HG02623 (cell line): ENCODE measurements around the gene TMEM204.

Source experiments
- ATAC-seq: cut with Tn5 transposase; IDR thresholded peaks from one replicate; pipeline ENCODE4 v1.9.1; 2021; ENCODE audit warnings: moderate library complexity; ENCODE audit not compliant: unreplicated experiment

TMEM204 gene

DNA sequence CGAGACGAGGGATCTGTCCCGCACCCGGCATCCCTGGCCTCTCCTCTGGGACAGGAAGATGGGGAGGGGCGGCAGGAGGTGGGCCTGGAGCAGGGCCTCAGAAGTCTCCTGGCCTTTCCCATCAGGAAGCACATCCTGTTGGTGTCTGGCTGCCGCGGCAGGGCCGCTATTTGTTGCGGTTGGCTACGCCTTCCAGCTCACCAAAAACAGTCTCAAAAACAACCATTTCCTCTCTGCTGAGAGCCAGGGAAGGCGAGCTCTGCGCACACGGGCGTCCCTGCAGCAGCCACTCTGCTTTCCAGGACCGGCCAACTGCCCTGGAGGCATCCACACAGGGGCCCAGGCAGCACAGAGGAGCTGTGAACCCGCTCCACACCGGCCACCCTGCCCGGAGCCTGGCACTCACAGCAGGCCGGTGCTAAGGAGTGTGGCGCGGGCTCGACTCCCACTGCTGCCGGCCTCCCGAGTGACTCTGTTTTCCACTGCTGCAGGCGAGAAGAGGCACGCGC, at the start of gene TMEM204:
Gene TMEM204 (plus strand): TSS at position 224 of the 509 bp plus-strand sequence. CDS start 610 bp downstream, outside the sequence.
- ATAC-seq: no peak

GRCh38 chr16:1485847-1486496, 47.5 kb upstream of the TMEM204 start:
- ATAC-seq: no peak

DNA sequence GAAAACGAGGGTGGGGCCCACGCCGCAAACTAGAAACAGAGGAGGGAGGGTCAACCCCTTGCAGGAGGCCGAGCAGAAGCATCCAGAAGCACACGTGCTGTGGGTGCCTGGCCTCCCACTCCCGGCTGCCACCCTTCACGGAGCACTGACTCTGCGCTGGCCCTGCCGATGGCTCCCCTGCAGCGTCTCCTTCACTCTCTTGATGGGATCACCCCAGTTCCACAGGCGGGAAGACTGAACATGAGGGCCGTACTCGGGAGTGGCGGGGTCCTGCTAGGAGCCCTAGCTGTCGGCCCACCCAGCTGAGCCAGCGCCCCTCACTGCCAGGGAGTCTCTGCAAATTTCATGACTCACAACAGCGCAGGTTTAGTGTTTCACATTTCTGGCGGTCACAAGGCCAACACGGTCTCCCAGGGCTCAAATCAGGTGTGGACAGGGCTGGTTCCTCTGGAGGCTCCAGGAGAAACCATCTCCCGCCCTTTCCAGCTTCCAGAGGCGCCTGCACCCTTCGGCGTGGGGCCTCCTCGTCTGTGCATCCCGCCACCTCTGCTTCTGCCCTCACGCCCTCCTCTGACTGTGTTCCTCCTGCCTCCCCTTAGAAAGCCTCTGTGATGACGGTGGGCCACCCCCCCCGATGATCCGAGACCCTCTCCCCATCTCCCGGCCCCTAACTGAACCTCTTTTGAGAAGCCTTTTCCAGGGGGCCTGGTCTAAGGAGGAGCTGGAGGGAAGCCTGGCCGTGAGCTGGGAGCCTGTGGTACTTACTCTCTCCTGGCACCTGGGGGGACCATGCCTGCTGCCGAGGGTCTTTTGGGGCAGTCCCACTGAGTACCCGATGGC, 46.7 kb upstream of the TMEM204 start:
- no peak for ATAC-seq

GRCh38 chr16:1487395-1488053, 45.9 kb upstream of the TMEM204 start:
- ATAC-seq: no peak

- ATAC-seq: no peak
These were observed 45.3 kb upstream of the TMEM204 start for GRCh38 chr16:1488054-1488601.

DNA sequence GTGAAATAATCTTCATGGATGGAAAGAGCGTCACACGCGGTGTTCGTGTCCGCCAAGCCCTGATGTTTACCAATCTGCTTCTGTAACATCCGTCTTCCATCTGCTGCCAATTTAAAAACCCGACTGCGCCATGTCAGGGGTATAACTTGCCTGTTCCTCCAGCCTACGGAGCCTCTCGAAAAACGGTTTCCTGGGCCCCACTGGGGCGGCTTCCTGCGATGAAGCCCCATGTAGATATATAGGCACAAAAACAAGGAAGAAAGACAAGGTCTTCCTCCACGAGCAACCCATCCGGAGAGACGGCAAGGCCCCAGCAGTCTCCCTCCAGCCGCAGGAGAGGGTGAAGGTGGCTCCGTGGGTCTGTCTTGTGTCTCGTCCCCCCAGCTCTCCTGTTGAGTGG, 44.8 kb upstream of the TMEM204 start, which contains the start of gene PTX4:
Gene PTX4 (minus strand): TSS at position 326 of the 400 bp plus-strand sequence. CDS start 35 bp downstream, at position 291.
- no peak for ATAC-seq

- no peak for ATAC-seq
These were observed 44.4 kb upstream of the TMEM204 start for GRCh38 chr16:1489077-1489476.

DNA sequence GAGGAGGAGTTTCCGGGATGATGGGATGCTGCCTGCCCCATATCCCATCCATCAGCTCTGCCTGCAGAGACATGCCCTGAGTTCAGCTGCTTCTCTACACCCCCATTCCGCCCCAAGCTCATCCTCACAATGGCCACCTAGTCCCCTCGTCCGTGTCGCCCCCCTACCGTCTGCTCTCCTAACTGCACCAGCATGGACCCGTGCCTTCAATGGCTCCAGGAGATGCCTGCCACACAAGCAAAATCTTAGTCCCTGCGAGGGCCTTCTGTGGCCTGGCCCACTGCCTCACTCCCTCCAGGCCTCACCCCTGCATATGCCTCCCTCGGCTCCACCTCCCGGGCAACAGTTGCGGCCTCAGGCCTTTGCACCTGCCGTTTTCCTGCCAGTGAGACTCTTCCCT, 42.1 kb upstream of the TMEM204 start:
- no peak for ATAC-seq

DNA sequence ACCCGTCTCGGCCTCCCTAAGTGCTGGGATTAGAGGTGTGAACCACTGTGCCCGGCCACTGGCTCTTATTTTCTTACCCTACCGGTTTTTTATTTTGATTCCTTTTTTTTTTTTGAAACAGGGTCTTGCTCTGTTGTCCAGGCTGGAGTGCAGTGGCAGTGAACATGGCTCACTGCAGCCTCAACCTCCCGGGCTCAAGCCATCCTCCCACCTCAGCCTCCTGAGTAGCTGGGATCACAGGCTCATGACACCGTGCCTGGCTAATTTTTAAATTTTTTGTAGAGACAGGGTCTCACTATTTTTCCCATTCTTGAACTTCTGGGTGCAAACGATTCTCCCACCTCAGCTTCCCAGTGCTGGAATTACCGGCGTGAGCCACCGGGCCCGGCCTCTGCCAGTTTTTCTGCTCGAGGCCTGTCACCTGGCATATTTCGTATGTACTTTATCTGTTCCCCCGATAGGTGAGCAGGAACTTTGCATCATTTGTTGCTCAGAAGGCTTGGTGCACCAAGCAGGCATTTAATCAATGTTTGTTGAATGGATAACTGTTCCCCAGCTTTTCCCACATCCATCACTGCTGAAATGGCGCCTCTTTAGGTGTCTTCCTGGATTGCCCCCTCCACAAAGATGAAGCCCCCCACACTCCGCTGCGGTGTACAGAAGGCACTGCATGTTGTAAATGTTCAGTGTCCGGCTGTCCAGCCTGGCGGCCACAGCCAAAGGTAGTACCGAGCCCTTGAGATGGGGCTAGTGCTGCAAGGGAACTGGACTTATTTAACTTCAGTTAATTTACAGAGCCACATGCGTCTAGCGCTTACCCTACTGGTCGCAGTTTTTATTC, 41.2 kb upstream of the TMEM204 start:
- no peak for ATAC-seq

DNA sequence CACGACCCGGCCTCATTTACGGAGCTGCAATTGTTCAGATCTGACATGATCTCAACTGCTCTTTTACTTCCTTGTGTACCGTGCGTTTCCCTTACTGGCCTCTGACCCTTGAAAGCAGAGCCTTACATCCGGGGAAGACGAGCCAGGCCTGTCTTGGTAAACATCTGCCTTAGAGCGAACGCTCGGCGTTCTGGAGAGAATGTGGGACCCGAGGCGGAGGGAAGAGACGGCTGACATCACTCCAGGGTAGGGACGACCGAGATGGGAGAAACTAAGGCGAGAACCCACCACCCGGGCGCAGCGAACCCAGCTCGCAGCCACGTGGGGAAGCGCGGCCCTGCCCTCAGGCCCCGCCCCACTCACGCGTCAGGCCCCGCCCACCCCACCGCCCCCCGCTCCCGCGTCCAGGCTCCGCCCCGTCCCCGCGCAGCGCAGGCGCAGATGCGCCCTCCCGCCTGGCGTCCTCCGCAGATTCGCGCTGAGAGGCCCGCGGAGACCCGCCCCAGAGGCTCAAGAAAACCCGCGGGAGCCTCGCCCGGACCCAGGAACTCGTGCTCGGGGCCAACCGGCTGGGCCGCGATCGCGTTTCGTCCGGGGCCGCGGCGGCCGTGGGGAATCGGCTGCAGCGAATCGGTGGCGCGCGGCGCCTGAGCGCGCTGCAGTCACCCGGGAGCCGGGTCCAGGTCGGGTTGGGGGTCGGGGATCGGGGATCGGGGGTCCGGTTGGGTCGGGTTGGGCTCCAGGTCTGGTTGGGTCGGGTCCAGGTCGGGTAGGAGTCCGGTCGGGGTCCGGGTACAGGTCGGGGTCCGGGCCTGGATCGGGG, 40.3 kb upstream of the TMEM204 start, which contains the start of gene TELO2:
Gene TELO2 (plus strand): TSS at position 438 of the 823 bp plus-strand sequence. CDS start 922 bp downstream, outside the sequence.
- peak; percentile 62 for ATAC-seq

- ATAC-seq: no peak
These were observed 39.7 kb upstream of the TMEM204 start for GRCh38 chr16:1493746-1494094.

GRCh38 chr16:1494129-1494640, 39.3 kb upstream of the TMEM204 start:
- ATAC-seq: no peak

- ATAC-seq: no peak
These were observed 38.8 kb upstream of the TMEM204 start for GRCh38 chr16:1494711-1495110.

DNA sequence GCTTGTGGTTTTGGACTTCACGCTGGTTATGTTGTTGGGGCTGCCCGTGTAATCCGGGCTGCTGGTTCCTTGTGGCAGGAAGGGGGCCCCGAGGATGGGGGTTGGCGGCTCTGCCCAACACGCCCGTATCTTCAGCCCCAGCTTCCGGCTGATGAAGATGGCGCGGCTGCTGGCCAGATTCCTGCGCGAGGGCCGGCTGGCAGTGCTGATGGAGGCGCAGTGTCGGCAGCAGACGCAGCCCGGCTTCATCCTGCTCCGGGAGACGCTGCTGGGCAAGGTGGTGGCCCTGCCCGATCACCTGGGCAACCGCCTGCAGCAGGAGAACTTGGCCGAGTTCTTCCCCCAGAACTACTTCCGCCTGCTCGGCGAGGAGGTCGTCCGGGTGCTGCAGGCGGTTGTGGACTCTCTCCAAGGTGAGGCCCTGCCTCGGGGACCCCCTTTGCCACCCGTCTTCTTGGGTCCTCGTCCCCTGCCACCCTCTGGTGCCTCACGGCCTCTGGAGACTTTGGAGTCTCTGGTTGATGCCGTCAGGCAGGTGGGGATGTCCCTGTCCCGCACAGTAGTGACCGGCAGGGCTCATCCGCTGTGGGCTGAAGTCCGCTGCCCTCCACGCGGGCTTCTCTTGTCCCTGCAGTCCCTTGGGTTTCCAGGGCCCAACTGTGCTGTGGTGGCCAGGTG, 38.1 kb upstream of the TMEM204 start:
- ATAC-seq: no peak

DNA sequence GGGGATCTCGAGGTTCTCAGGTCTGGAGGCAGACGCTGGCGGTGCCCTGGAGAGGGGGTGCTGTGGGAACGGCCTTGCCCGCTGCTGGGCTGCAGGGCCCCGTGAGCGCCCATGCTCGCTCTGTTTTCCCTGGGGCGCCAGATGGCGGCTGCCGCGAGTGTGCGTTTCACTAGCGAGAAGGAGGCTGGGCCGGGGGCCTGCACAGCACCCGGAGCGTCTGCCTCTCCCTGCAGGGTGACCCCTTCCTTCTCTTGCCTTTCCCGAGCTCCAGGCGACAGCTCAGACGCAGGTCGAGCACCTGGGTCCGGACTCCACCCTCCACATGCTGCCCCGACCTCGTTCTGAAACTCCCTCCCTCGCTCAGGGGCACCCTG, 37.6 kb upstream of the TMEM204 start:
- ATAC-seq: no peak

DNA sequence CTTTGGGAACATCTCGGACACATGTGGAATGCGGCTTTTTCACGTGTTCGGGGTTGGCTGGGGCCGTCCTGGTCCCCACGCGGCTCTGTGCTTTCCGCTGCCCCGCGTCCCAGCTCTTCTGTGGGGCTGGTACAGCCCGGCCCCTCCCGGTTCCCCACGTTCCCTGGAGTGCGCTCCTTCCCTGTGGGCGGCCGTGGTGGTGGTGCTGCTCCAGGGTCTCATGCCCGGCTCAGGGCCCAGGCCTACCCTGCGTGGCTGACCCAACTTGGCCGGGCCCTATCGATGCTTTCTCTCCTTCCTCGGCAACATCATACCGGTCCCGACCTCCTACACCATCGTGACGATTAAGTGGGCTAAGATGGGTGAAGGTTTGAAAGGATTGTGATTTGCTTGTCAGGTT, 37.0 kb upstream of the TMEM204 start:
- ATAC-seq: no peak

GRCh38 chr16:1497014-1497598, 36.4 kb upstream of the TMEM204 start:
- ATAC-seq: no peak
